ENCODE results near the gene SMIM17. TPM values are rescaled to one million over a fixed set of nuclear protein-coding genes. Genes with fewer than 3 reads are reported as not detected.

SMIM17 gene
- under 1 TPM in 1 of 6 donors, not detected in 5; 0.30 TPM for polyA plus RNA-seq (ENCODE audit: low read depth in 6 of 6)

- Mint-ChIP-seq H3K36me3 (peaks cover 0 to 42% of the 10 kb centered on the region in 2 donors), H3K9me3 (peaks cover 19 to 73% (median 53%) of the 10 kb centered on the region in 7 donors), H3K27me3 (peaks cover 29 to 47% (median 37%) of the 10 kb centered on the region in 3 donors), H3K4me3 (peak within 1 kb of the TSS in 1 of 8 donors; percentile 36), H3K4me1 (peaks cover 0 to 11% (median 0%) of the 10 kb centered on the region in 3 donors), H3K27ac (no peak within 1 kb of the TSS)
- ATAC-seq (ENCODE audit: low read depth in 2 of 2) (no peak), DNase-seq (no peak)
Observed at GRCh38 chr19:56642711-56643459, at the start of gene SMIM17. Gene SMIM17, plus strand, starts transcription at chr19:56643159. Its CDS starts 2,509 bp downstream, at chr19:56645668.

- Mint-ChIP-seq H3K27ac (peak overlapping the region; percentile 59 to 92 (median 88)), H3K4me3 (peak overlapping the region; percentile 81 to 97 (median 92)), H3K4me1 (peaks cover 27 to 37% (median 31%) of the 10 kb centered on the region in 3 donors), H3K27me3 (peaks cover 0 to 12% (median 0%) of the 10 kb centered on the region in 3 donors), H3K9me3 (peaks cover 5 to 25% (median 11%) of the 10 kb centered on the region in 7 donors), H3K36me3 (peaks cover 0 to 14% of the 10 kb centered on the region in 2 donors)
- ATAC-seq (ENCODE audit: low read depth in 2 of 2) (no peak), DNase-seq (no peak)
Observed at GRCh38 chr19:56594446-56594782, 48.5 kb upstream of the SMIM17 start.

GRCh38 chr19:56594783-56595547 lies 48.0 kb upstream of the SMIM17 start, which contains the start of gene ZNF71:
Gene ZNF71, plus strand, starts transcription at chr19:56595302. Its CDS starts 6,257 bp downstream, at chr19:56601559.
- DNase-seq (peak; percentile 80), ATAC-seq (ENCODE audit: low read depth in 2 of 2) (peak; percentile 96 to 97)
- Mint-ChIP-seq H3K27me3 (peaks cover 0 to 6% (median 0%) of the 10 kb centered on the region in 3 donors), H3K27ac (peak within 1 kb of the TSS; percentile 90 to 92 (median 92)), H3K36me3 (peaks cover 0 to 14% of the 10 kb centered on the region in 2 donors), H3K9me3 (peaks cover 5 to 25% (median 11%) of the 10 kb centered on the region in 7 donors), H3K4me3 (peak within 1 kb of the TSS; percentile 81 to 97 (median 92)), H3K4me1 (peaks cover 27 to 37% (median 31%) of the 10 kb centered on the region in 3 donors)

- Mint-ChIP-seq H3K27me3 (peaks cover 0 to 4% (median 0%) of the 10 kb centered on the region in 3 donors), H3K36me3 (peaks cover 0 to 11% of the 10 kb centered on the region in 2 donors), H3K4me3 (peak overlapping the region; percentile 81 to 97 (median 92)), H3K4me1 (peaks cover 29 to 37% (median 33%) of the 10 kb centered on the region in 3 donors), H3K27ac (peak overlapping the region in 5 of 6 donors; percentile 72 to 92 (median 90)), H3K9me3 (peaks cover 5 to 19% (median 10%) of the 10 kb centered on the region in 7 donors)
- peak; percentile 14 to 22 for ATAC-seq (ENCODE audit: low read depth in 2 of 2)
- DNase-seq: no peak
Observed at GRCh38 chr19:56595548-56595899, 47.4 kb upstream of the SMIM17 start.

- DNase-seq: no peak
- H3K4me1 Mint-ChIP-seq: peaks cover 37 to 43% (median 38%) of the 10 kb centered on the region in 3 donors
- H3K27ac Mint-ChIP-seq: no peak overlapping the region
- peaks cover 3 to 14% (median 7%) of the 10 kb centered on the region in 7 donors for H3K9me3 Mint-ChIP-seq
- peaks cover 3 to 12% of the 10 kb centered on the region in 2 donors for H3K36me3 Mint-ChIP-seq
- no peaks in the 10 kb centered on the region for H3K27me3 Mint-ChIP-seq
- peak overlapping the region in 7 of 8 donors; percentile 42 to 97 (median 90) for H3K4me3 Mint-ChIP-seq
- no peak for ATAC-seq (ENCODE audit: low read depth in 2 of 2)
Observed at GRCh38 chr19:56596676-56597075, 46.3 kb upstream of the SMIM17 start.

- peak overlapping the region in 2 of 8 donors; percentile 16 to 85 for H3K4me3 Mint-ChIP-seq
- peaks cover 11 to 18% of the 10 kb centered on the region in 2 donors for H3K36me3 Mint-ChIP-seq
- DNase-seq: no peak
- peaks cover 2 to 14% (median 5%) of the 10 kb centered on the region in 7 donors for H3K9me3 Mint-ChIP-seq
- no peak overlapping the region for H3K27ac Mint-ChIP-seq
- peaks cover 37 to 48% (median 40%) of the 10 kb centered on the region in 3 donors for H3K4me1 Mint-ChIP-seq
- no peaks in the 10 kb centered on the region for H3K27me3 Mint-ChIP-seq
- no peak for ATAC-seq (ENCODE audit: low read depth in 2 of 2)
Observed at GRCh38 chr19:56597696-56598095, 45.3 kb upstream of the SMIM17 start.

- H3K9me3 Mint-ChIP-seq: peaks cover 5 to 40% (median 20%) of the 10 kb centered on the region in 7 donors
- DNase-seq (no peak), ATAC-seq (ENCODE audit: low read depth in 2 of 2) (no peak)
- H3K4me3 Mint-ChIP-seq: no peak overlapping the region
- peaks cover 26 to 30% of the 10 kb centered on the region in 2 donors for H3K36me3 Mint-ChIP-seq
- peaks cover 18 to 31% (median 24%) of the 10 kb centered on the region in 3 donors for H3K4me1 Mint-ChIP-seq
- H3K27ac Mint-ChIP-seq: peak overlapping the region in 1 of 6 donors; percentile 76
- H3K27me3 Mint-ChIP-seq: no peaks in the 10 kb centered on the region
Observed at GRCh38 chr19:56601375-56601774, 41.6 kb upstream of the SMIM17 start.

- ATAC-seq (ENCODE audit: low read depth in 2 of 2) (no peak), DNase-seq (no peak)
- Mint-ChIP-seq H3K9me3 (peaks cover 5 to 55% (median 37%) of the 10 kb centered on the region in 7 donors), H3K27me3 (no peaks in the 10 kb centered on the region), H3K27ac (no peak overlapping the region), H3K36me3 (peaks cover 34 to 40% of the 10 kb centered on the region in 2 donors), H3K4me3 (peak overlapping the region in 1 of 8 donors; percentile 63), H3K4me1 (peaks cover 14 to 18% (median 17%) of the 10 kb centered on the region in 3 donors)
Observed at GRCh38 chr19:56603829-56604228, 39.1 kb upstream of the SMIM17 start.

- H3K4me1 Mint-ChIP-seq: peaks cover 4 to 14% (median 8%) of the 10 kb centered on the region in 3 donors
- H3K27me3 Mint-ChIP-seq: no peaks in the 10 kb centered on the region
- ATAC-seq (ENCODE audit: low read depth in 2 of 2) (no peak), DNase-seq (no peak)
- peaks cover 10 to 68% (median 49%) of the 10 kb centered on the region in 7 donors for H3K9me3 Mint-ChIP-seq
- no peak overlapping the region for H3K27ac Mint-ChIP-seq
- H3K4me3 Mint-ChIP-seq: no peak overlapping the region
- H3K36me3 Mint-ChIP-seq: peaks cover 46 to 49% of the 10 kb centered on the region in 2 donors
Observed at GRCh38 chr19:56608274-56608964, 34.5 kb upstream of the SMIM17 start.

GRCh38 chr19:56611288-56611687 lies 31.7 kb upstream of the SMIM17 start:
- H3K4me3 Mint-ChIP-seq: no peak overlapping the region
- no peak overlapping the region for H3K27ac Mint-ChIP-seq
- DNase-seq (no peak), ATAC-seq (ENCODE audit: low read depth in 2 of 2) (no peak)
- no peaks in the 10 kb centered on the region for H3K27me3 Mint-ChIP-seq
- H3K4me1 Mint-ChIP-seq: peaks cover 8 to 18% (median 16%) of the 10 kb centered on the region in 3 donors
- H3K36me3 Mint-ChIP-seq: peaks cover 65 to 68% of the 10 kb centered on the region in 2 donors
- peaks cover 17 to 73% (median 55%) of the 10 kb centered on the region in 7 donors for H3K9me3 Mint-ChIP-seq

GRCh38 chr19:56612737-56613136 lies 30.2 kb upstream of the SMIM17 start:
- Mint-ChIP-seq H3K27ac (peak overlapping the region in 1 of 6 donors; percentile 40), H3K9me3 (peaks cover 22 to 78% (median 59%) of the 10 kb centered on the region in 7 donors), H3K36me3 (peaks cover 79 to 80% of the 10 kb centered on the region in 2 donors), H3K27me3 (no peaks in the 10 kb centered on the region), H3K4me1 (peaks cover 3 to 18% (median 17%) of the 10 kb centered on the region in 3 donors), H3K4me3 (no peak overlapping the region)
- no peak for DNase-seq
- ATAC-seq (ENCODE audit: low read depth in 2 of 2): no peak

- no peak overlapping the region for H3K4me3 Mint-ChIP-seq
- peaks cover 3 to 25% (median 18%) of the 10 kb centered on the region in 3 donors for H3K4me1 Mint-ChIP-seq
- H3K36me3 Mint-ChIP-seq: peaks cover 76 to 81% of the 10 kb centered on the region in 2 donors
- H3K27me3 Mint-ChIP-seq: no peaks in the 10 kb centered on the region
- ATAC-seq (ENCODE audit: low read depth in 2 of 2) (no peak), DNase-seq (no peak)
- H3K9me3 Mint-ChIP-seq: peaks cover 21 to 76% (median 57%) of the 10 kb centered on the region in 7 donors
- H3K27ac Mint-ChIP-seq: no peak overlapping the region
Observed at GRCh38 chr19:56613639-56614038, 29.3 kb upstream of the SMIM17 start.
